Measurements from ENCODE around the gene CHID1. TPM values are rescaled to one million over a fixed set of nuclear protein-coding genes. Genes with fewer than 3 reads are reported as not detected.

The CHID1 gene
- total and polyA plus RNA-seq, 9 of the 15 experiments (the other 6 are each of a cell fraction or from before 2014, with no cell fraction given) = 15.1 to 108 (median 39.8) TPM

DNA sequence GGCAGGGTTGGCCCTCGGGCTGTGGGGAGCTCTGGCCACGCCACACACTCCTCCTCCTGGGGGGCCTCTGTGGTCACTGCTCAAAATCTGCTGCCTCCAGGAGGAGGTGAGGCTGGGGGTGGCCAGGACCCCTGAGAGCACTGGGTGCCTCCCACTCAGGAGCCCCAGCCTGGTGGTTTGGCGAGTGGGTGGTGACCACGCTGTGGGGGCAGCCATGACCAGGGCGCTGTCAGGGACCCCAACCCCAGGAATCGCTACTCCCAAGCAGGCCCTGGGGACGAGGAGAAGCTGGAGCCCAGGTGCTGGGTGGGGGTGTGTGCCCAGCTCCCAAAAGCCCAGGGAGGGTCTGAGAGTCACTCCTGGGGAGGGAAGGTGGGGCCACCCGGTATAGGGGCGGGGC lies 37.8 kb downstream of the CHID1 start:
- 96% methylated on average over 7 of the region's 9 CpGs for WGBS (ENCODE audit: insufficient coverage, low coverage, missing lambda C conversion rate)
- H3K9me3 ChIP-seq (replicated peaks; ENCODE audit: control insufficient read depth, insufficient read depth, low read depth, low read length) = no peaks in the 10 kb centered on the region
- peaks cover 28% of the 10 kb centered on the region for H4K20me1 ChIP-seq (replicated peaks; ENCODE audit: control insufficient read depth, insufficient read depth, low read length)
- no peaks in the 10 kb centered on the region for H3K27me3 ChIP-seq (ENCODE audit: control insufficient read depth in 2 of 2, insufficient read depth in 2 of 2, low read length in 2 of 2)
- H3K4me3 ChIP-seq = no peak overlapping the region
- H2AFZ ChIP-seq (ENCODE audit: low read depth, low read length) = no peak overlapping the region
- intact Hi-C loops (cut with micrococcal nuclease) = no loop called here
- CTCF ChIA-PET (ENCODE audit: low intra/inter-chr PET ratio) = no interaction called here
- peaks cover 59% of the 10 kb centered on the region for H3K36me3 ChIP-seq (ENCODE audit: control insufficient read depth, insufficient read depth, low read length)
- peak overlapping the region in 1 of 2 experiments; percentile 29; a peak in 2 of 4 replicates for H3K9ac ChIP-seq (ENCODE audit: insufficient read depth in 1 of 2, low read depth in 2 of 2, low read length in 2 of 2)
- H3K4me2 ChIP-seq (ENCODE audit: insufficient read depth, low read length) = no peak overlapping the region
- FAIRE-seq = no peak
- peaks cover 20% of the 10 kb centered on the region for H3K9me1 ChIP-seq (ENCODE audit: control insufficient read depth, insufficient read depth, low read length)
- BruUV-seq (replicated peaks) = no TSS peak
- H3K79me2 ChIP-seq (ENCODE audit: control insufficient read depth, insufficient read depth, low read length) = no peaks in the 10 kb centered on the region
- peaks cover 25 to 82% of the 10 kb centered on the region in 2 experiments; a peak in 4 of 5 replicates for H3K4me1 ChIP-seq (replicated peaks in 1 of 2; ENCODE audit: control insufficient read depth in 2 of 2, insufficient read depth in 2 of 2, low read length in 2 of 2)
- ATAC-seq = no peak
- in situ Hi-C loops (cut with MboI) = no loop called here
- POLR2A ChIA-PET = interaction anchor here (0.7 to 2.5 kb wide), 6 partner anchors 9 to 38 kb away, joined by 3 to 13 read pairs (median 4); partner anchors contain the start of gene CHID1
- no peak overlapping the region for H3K27ac ChIP-seq (ENCODE audit: extremely low read depth, low read depth, low read length)
- no peak for DNase-seq (ENCODE audit: extremely low read depth in 1 of 4, low spot score in 3 of 4)
- no peak for TF ChIP-seq ZFP1 (CRISPR knock-in tag; IDR thresholded peaks at IDR 0.05)
- no peak for TF ChIP-seq LARP7 (IDR thresholded peaks at IDR 0.05)
- no peak for TF ChIP-seq ZNF23 (CRISPR knock-in tag; IDR thresholded peaks at IDR 0.05)
- no peak for TF ChIP-seq MTA3 (IDR thresholded peaks at IDR 0.05; ENCODE audit: borderline replicate concordance)
- TF ChIP-seq, protein P1, sequence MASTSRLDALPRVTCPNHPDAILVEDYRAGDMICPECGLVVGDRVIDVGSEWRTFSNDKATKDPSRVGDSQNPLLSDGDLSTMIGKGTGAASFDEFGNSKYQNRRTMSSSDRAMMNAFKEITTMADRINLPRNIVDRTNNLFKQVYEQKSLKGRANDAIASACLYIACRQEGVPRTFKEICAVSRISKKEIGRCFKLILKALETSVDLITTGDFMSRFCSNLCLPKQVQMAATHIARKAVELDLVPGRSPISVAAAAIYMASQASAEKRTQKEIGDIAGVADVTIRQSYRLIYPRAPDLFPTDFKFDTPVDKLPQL (IDR thresholded peaks at IDR 0.05; ENCODE audit: extremely low read depth, insufficient read length) = no peak
- no peak for TF ChIP-seq GTF2E2 (tag; IDR thresholded peaks at IDR 0.05)
- TF ChIP-seq ZKSCAN3 (CRISPR knock-in tag; IDR thresholded peaks at IDR 0.05) = no peak
- no peak for TF ChIP-seq MAX (CRISPR knock-in tag; IDR thresholded peaks at IDR 0.05)
- TF ChIP-seq MCM7 (IDR thresholded peaks at IDR 0.05) = no peak
- no peak for TF ChIP-seq ZFP91 (CRISPR knock-in tag; IDR thresholded peaks at IDR 0.05)
